MM.1S (cell line): ENCODE results near the gene TNK2.

Experiments
- CTCF ChIP-seq: fragments of 300-600 bp; sonication (generic); IDR thresholded peaks from 2 replicates; pipeline ENCODE4 v1.5.1; 2016; ENCODE audit warnings: antibody characterized with exemption, low read length, mixed read lengths
- EZH2 ChIP-seq: fragments of 300-600 bp; sonication (generic); optimal IDR thresholded peaks from 2 replicates; pipeline ENCODE3; 2017; ENCODE audit warnings: low read depth, mild to moderate bottlenecking, antibody characterized with exemption, low read length, mixed read lengths
- EZH2phosphoT487 ChIP-seq: fragments of 300-600 bp; sonication (generic); IDR thresholded peaks from 2 replicates; pipeline ENCODE4 v1.6.1; 2018; ENCODE audit warnings: antibody characterized with exemption, low read length

- TF ChIP-seq CTCF: no peak
- no peak for TF ChIP-seq EZH2
- TF ChIP-seq EZH2phosphoT487: no peak
These were observed 23.1 kb downstream of the TNK2 start for GRCh38 chr3:195885036-195885891.
